SU-DHL-6 (cell line): ENCODE measurements around the gene MLKL.

Experiments
- EZH2phosphoT487 ChIP-seq: fragments of 200-600 bp; sonication (generic), shearing (Covaris generic); conservative IDR thresholded peaks from 2 replicates; pipeline ENCODE4 v1.6.1; 2018; ENCODE audit warnings: mild to moderate bottlenecking, antibody characterized with exemption, low read length, moderate library complexity, mixed read lengths
- TF ChIP-seq, protein P1 (sequence below): fragments of 200-600 bp; sonication (generic); IDR thresholded peaks from one replicate; pipeline ENCODE4 v1.5.1; 2017; ENCODE audit warnings: antibody characterized with exemption, mild to moderate bottlenecking, low read length, moderate library complexity; ENCODE audit not compliant: insufficient read depth, poor library complexity, severe bottlenecking

DNA sequence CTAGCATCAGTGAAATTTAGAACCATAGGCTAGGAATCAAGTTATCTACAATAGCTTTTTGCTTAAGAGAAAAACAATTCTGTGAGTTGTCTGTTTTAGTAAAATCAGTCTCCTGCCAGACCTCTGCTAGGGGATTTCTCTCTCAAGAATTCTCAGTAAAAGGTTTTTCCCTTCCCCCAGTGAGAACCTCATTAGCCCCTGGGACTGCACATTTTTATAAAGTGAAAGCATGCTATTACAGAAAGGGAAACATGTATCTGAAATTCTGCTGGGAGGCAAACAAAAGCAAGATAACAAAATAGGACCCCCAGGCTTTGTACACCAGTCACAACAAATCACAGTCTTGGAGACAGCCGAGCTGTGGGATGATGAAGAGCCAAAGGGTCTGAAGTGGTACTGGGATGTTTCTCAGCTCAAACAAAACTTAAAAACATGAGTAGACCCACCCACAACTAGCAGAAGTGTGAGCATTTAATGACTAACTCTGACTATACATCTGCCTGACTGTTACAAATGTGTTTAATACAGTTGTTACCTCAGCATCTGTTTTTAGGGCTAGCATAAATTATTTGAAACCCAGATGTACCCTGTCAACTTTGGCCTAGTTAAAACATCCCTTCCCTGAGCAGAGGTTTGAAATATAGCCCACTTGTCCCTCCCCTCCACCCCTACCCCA is 73.8 kb downstream of the MLKL start:
- TF ChIP-seq, protein P1, sequence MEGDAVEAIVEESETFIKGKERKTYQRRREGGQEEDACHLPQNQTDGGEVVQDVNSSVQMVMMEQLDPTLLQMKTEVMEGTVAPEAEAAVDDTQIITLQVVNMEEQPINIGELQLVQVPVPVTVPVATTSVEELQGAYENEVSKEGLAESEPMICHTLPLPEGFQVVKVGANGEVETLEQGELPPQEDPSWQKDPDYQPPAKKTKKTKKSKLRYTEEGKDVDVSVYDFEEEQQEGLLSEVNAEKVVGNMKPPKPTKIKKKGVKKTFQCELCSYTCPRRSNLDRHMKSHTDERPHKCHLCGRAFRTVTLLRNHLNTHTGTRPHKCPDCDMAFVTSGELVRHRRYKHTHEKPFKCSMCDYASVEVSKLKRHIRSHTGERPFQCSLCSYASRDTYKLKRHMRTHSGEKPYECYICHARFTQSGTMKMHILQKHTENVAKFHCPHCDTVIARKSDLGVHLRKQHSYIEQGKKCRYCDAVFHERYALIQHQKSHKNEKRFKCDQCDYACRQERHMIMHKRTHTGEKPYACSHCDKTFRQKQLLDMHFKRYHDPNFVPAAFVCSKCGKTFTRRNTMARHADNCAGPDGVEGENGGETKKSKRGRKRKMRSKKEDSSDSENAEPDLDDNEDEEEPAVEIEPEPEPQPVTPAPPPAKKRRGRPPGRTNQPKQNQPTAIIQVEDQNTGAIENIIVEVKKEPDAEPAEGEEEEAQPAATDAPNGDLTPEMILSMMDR, result no peak
- no peak for TF ChIP-seq EZH2phosphoT487
